NOMO-1 treated with DMSO at 0.1 percent for 48 hours (cell line): ENCODE results near the gene NMU.
"Not testable (repeated sequence)": the region's sequence is repeated elsewhere in the genome, so short reads cannot be mapped to it uniquely, and the experiment has no call there.

ENCODE experiments used
- DNase-seq: peaks from one replicate; lab custom pipeline; 2025; ENCODE audit not compliant: unreplicated experiment; lab: John Stamatoyannopoulos, UW

Gene NMU

DNA sequence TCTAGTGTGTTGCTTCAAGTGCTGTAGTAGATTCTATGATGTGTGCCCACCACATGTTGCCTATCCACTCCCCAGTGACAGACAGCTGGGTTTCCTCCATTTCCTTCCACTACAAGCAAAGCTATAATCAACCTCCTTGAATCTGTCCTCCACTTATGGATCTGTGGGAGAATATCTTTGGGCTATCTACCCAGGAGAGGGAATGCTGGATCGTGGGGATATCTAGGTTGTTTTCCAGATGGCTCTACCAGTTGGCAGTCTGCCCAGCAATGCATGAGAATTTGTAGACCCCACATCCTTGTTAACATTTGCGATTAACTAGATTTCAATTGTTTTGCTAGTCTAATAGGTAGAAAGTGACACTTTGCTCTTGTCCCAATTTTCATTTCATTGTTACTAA is 10.3 kb downstream of the NMU start:
- DNase-seq: no peak

- not testable (repeated sequence) for DNase-seq
These were observed 12.0 kb downstream of the NMU start for GRCh38 chr4:55624063-55624462.

DNA sequence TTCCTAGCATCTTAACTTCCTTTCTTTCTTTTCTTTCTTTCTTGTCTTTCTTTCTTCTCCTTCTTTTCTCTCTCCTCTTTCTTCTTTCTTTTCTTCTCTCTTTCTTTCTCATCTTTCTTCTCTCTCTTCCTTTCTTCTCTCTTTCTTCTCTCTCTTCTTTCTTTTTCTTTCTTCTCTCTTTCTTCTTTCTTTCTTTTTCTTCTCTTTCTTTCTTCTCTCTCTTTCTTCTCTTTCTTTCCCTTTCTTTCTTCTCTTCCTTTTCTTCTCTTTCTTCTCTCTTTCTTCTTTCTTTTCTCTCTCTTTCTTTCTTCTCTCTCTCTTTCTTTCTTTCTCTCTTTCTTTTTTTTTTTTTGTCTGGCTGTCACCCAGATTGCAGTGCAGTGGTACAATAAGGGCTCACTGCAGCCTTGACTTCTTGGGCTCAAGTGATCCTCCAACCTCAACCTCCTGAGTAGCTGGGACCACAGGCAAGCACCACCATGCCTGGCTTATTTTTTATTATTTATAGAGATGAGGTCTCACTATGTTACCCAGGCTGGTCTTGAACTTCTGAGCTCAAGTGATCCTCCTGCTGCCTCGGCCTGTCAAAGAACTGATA is 17.5 kb downstream of the NMU start:
- no peak for DNase-seq

GRCh38 chr4:55617587-55618197 is 18.4 kb downstream of the NMU start:
- no peak for DNase-seq

GRCh38 chr4:55615008-55615407 is 21.1 kb downstream of the NMU start:
- DNase-seq: no peak

- DNase-seq: no peak
These were observed 22.5 kb downstream of the NMU start for GRCh38 chr4:55613621-55614020.

- DNase-seq: no peak
These were observed 23.8 kb downstream of the NMU start for GRCh38 chr4:55612341-55612740.

GRCh38 chr4:55611358-55612059 is 24.6 kb downstream of the NMU start:
- no peak for DNase-seq

DNA sequence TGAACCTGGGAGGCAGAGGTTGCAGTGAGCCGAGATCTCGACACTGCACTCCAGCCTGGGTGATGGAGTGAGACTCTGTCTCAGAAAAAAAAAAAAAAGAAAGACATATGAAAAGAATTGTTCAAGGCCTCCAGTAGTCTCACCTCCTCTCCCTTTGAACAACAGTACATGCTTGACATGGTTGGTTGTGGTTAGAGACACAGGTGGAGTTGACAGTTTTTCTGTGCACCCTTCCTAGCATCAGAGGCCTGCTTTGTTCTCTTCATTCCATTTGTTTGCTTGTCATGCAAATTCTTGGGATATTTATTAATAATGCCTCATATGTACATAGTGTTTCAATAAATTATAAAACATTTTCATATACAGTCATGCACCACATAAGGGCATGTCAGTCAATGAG is 25.7 kb downstream of the NMU start:
- DNase-seq: no peak

GRCh38 chr4:55609393-55609866 is 26.7 kb downstream of the NMU start:
- peak; percentile 4 for DNase-seq

GRCh38 chr4:55608591-55608990 is 27.5 kb downstream of the NMU start:
- DNase-seq: no peak

DNA sequence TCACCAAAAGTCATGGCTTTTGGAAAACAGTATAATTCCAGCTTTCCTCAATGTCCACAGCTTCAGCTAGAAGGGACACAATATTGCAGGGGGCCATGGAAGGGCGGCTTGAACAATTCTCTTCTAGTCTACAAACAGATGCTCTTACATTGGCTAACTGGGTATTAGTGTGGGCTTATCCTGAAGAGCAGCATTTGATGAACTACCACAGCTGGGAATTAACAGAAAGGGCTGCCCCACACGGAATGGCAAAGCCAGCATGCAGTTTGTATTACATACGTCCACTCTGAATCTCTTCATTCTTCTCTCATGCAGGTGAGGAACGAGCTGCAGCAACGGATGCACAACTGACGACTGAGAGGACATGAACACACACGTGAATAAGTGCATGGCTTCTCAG is 31.1 kb downstream of the NMU start:
- DNase-seq: no peak

DNA sequence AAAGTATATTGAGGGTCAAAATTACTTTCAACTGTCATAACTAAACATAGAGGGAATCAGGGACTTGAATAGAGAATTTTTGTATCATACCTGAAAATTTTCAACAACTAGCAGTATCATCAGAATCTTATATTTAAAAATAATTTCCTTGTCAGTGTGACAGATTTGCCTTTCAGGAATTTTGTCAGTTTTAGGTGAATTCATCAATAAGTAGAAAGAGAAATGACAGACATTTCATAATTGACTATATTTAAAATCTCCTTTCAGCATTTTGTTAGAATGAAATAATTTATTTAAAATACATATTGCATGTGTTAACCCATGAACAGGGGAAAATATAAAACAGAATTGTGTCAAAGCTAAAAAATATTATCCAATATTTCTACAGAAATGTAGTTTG is 35.5 kb downstream of the NMU start:
- no peak for DNase-seq

DNA sequence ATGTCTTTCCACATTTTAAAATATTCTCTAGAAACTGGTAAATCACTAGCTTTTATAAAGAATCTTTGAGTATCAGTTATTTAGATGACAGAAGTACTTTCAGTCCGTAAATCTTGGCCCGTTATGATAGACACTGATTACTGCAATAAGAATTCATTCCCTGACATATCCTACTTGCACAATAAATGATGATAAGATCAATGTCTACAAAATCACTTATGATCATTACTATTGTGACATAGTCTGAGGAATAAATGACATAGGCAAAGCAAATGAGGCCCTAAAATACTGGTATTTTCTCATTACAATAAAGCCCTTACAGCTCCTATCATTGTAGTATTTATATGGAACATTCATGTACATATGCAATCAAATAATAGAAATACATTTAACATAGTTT is 37.5 kb downstream of the NMU start:
- DNase-seq: no peak

GRCh38 chr4:55592014-55592413 is 44.1 kb downstream of the NMU start, which contains the start of gene PDCL2:
Gene PDCL2, minus strand, starts transcription at chr4:55592245. Its CDS starts 136 bp downstream, at chr4:55592109.
- no peak for DNase-seq

DNA sequence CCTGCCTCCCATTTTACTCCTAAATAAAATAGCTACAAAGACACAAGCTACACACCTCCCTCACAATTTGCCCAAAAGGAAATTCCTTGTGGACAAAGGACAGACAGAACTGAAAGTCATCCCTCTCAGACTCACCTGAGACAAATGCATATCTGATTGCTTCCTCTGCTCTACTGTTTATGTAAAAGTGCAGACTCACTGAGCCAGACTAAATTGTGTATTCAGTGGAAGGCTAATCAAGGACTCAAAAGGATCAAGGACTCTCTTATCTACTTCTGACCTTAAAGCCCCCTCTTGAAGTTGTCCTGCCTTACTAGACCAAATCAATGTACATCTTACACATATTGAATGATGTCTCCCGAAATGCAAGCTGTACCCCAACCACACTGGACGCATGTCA is 47.9 kb downstream of the NMU start:
- DNase-seq: no peak

DNA sequence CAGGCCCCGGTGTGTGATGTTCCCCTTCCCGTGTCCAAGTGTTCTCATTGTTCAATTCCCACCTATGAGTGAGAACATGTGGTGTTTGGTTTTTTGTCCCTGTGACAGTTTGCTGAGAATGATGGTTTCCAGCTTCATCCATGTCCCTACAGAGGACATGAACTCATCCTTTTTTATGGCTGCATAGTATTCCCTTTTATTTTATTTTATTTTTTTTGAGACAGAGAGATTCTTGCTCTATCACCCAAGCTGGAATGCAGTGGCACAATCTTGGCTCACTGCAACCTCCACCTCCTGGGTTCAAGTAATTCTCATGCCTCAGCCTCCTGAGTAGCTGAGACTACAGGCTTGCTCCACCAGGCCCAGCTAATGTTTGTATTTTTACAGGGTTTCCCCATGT is 53.3 kb downstream of the NMU start:
- not testable (repeated sequence) for DNase-seq

DNA sequence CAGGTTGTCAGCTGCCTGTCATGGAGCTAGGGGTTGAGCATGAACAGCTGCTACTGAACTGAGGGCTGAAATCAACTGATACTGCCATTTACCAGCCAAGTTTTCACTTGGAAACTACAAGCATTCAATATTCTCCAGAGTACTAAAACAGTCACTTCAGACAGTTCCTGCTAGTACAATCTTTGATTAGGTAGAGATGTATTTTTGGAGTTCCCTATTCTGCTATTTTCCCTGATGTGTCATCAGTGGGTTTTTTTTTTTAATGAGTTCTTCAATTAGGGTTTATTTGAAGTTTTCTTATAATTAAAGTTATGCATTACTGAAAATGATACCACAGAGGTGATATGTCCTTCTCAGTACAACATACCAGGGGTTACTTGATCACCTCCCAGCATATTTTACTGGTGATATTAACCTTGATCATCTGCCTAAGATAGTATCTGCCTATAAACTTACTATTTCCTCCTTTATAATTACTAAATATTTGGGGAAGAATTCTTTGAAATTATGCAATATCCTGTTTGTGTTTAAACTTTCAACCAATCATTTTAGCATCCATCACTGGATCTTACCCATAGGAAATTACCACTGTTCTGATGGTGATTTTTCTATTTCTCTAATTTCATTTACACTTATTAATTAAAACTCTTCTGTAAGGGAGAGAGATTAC is 57.6 kb downstream of the NMU start:
- DNase-seq: peak; percentile 50

DNA sequence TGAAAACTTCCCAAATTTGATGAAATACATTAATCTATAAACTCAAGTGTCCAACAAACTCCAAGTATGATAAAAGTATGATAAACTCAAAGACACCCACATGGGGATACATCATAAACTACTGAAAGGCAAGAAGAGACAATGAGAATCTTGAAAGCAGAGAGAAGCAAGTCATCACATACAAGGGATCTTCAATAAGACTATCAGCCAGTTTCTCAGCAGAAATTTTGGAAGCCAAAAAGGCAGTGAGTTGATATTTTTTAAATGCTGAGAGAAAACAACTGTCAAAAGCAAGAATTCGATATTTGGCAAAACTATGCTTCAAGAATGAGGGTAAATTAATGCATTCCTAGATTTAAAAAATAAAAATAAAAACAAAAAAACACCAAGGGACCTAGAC is 60.6 kb downstream of the NMU start:
- no peak for DNase-seq

DNA sequence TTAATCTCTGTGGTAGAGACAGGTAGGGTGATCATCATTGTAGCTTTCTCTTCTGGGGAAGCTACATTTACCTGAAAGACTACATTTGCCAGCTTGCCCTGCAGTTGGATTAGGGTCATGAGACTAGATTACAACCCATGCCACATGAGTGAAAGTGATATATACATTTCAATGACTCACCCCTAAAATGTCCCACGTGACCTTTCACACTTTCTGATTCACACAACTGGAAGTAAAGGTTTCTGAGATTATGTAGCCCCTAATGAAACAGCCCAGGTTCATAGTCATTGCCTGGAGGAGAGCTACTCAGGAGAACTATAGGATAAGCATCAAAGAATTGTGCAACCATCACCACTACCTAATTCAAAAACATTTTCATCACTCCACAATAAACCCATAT is 61.8 kb downstream of the NMU start:
- no peak for DNase-seq

GRCh38 chr4:55571806-55572205 is 64.3 kb downstream of the NMU start:
- DNase-seq: no peak
